WTC11 (cell line): ENCODE results near the gene KCND3. TPM values are rescaled to one million over a fixed set of nuclear protein-coding genes. Genes with fewer than 3 reads are reported as not detected.

Experiments
- ATAC-seq: fragments of 200-7000 bp; cut with Tn5 transposase; 2 replicates; pipeline ENCODE4 v1.10.0; 2021; ENCODE audit warnings: mild to moderate bottlenecking, moderate library complexity
- CTCF ChIA-PET: fragments of 300-600 bp; sonication (Branson Sonifier 250); formaldehyde crosslinking; loops from one replicate; lab custom pipeline; 2021; ENCODE audit warnings: antibody characterized with exemption; lab: Charles Lee
- POLR2A ChIA-PET: fragments of 350-600 bp; sonication (Branson Sonifier 250); formaldehyde crosslinking; loops from one replicate; lab custom pipeline; 2021; ENCODE audit warnings: antibody characterized with exemption; lab: Charles Lee
- DNase-seq: peaks from one replicate; pipeline ENCODE4 v3.0.0; 2021; ENCODE audit warnings: low spot score
- H3K27ac Mint-ChIP-seq: 2 replicates; pipeline ENCODE4 v1.8.0; 2021; ENCODE audit warnings: mixed read lengths
- H3K27me3 Mint-ChIP-seq: 2 replicates; pipeline ENCODE4 v1.8.0; 2021; ENCODE audit warnings: low read depth, mild to moderate bottlenecking, moderate library complexity, mixed read lengths
- H3K36me3 Mint-ChIP-seq: 2 replicates; pipeline ENCODE4 v1.8.0; 2021; ENCODE audit warnings: mixed read lengths
- H3K4me1 Mint-ChIP-seq: 2 replicates; pipeline ENCODE4 v1.8.0; 2022; ENCODE audit warnings: mixed read lengths
- H3K4me3 Mint-ChIP-seq: 2 replicates; pipeline ENCODE4 v1.8.0; 2021; ENCODE audit warnings: mild to moderate bottlenecking, moderate library complexity, mixed read lengths
- H3K9me3 Mint-ChIP-seq: 2 replicates; pipeline ENCODE4 v1.8.0; 2021; ENCODE audit warnings: mixed read lengths
- CREB1 ChIP-seq: sonication (generic); formaldehyde crosslinking; IDR thresholded peaks from 2 replicates; pipeline ENCODE4 v1.8.0; 2023; ENCODE audit warnings: mild to moderate bottlenecking, missing genetic modification reagents
- CREM ChIP-seq: sonication (generic); formaldehyde crosslinking; IDR thresholded peaks from 2 replicates; pipeline ENCODE4 v1.8.1; 2022; ENCODE audit warnings: mild to moderate bottlenecking, missing genetic modification reagents, moderate library complexity
- E2F4 ChIP-seq: sonication (generic); formaldehyde crosslinking; IDR thresholded peaks from 2 replicates; pipeline ENCODE4 v1.8.1; 2022; ENCODE audit warnings: low read depth, mild to moderate bottlenecking, moderate library complexity, missing genetic modification reagents, borderline replicate concordance
- E2F5 ChIP-seq: sonication (generic); formaldehyde crosslinking; IDR thresholded peaks from 2 replicates; pipeline ENCODE4 v1.8.1; 2022; ENCODE audit warnings: mild to moderate bottlenecking, moderate library complexity, missing genetic modification reagents
- EMX1 ChIP-seq: fragments of 250-450 bp; sonication (Bioruptor Pico); IDR thresholded peaks from 2 replicates; pipeline ENCODE4 v1.8.0; 2021; ENCODE audit warnings: mild to moderate bottlenecking
- ESRRA ChIP-seq: sonication (generic); formaldehyde crosslinking; IDR thresholded peaks from 2 replicates; pipeline ENCODE4 v1.8.1; 2022; ENCODE audit warnings: mild to moderate bottlenecking, missing genetic modification reagents, borderline replicate concordance
- ETV6 ChIP-seq: sonication (generic); formaldehyde crosslinking; IDR thresholded peaks from 2 replicates; pipeline ENCODE4 v1.8.1; 2022; ENCODE audit warnings: mild to moderate bottlenecking, missing genetic modification reagents
- FOXP1 ChIP-seq: sonication (generic); formaldehyde crosslinking; IDR thresholded peaks from 2 replicates; pipeline ENCODE4 v1.8.0; 2022; ENCODE audit warnings: missing genetic modification reagents, mild to moderate bottlenecking, moderate library complexity, borderline replicate concordance
- FOXP4 ChIP-seq: sonication (generic); formaldehyde crosslinking; IDR thresholded peaks from 2 replicates; pipeline ENCODE4 v1.8.0; 2022; ENCODE audit warnings: mild to moderate bottlenecking, missing genetic modification reagents
- IRF2 ChIP-seq: sonication (generic); formaldehyde crosslinking; IDR thresholded peaks from 2 replicates; pipeline ENCODE4 v1.8.0; 2022; ENCODE audit warnings: low read depth, missing genetic modification reagents, borderline replicate concordance
- JUN ChIP-seq: sonication (generic); formaldehyde crosslinking; IDR thresholded peaks from 2 replicates; pipeline ENCODE4 v1.8.0; 2023; ENCODE audit warnings: mild to moderate bottlenecking, missing genetic modification reagents
- MYBL2 ChIP-seq: sonication (generic); formaldehyde crosslinking; IDR thresholded peaks from 2 replicates; pipeline ENCODE4 v1.8.1; 2023; ENCODE audit warnings: mild to moderate bottlenecking, moderate library complexity, missing genetic modification reagents
- NFE2L1 ChIP-seq: sonication (generic); formaldehyde crosslinking; IDR thresholded peaks from 2 replicates; pipeline ENCODE4 v1.8.1; 2023; ENCODE audit warnings: missing genetic modification reagents
- RORB ChIP-seq: fragments of 250-450 bp; sonication (Bioruptor Pico); IDR thresholded peaks from 2 replicates; pipeline ENCODE4 v1.9.0; 2021; ENCODE audit warnings: mild to moderate bottlenecking
- SP1 ChIP-seq: sonication (generic); formaldehyde crosslinking; conservative IDR thresholded peaks from 2 replicates; pipeline ENCODE4 v1.8.1; 2022; ENCODE audit warnings: missing genetic modification reagents
- ZNF219 ChIP-seq: sonication (generic); formaldehyde crosslinking; IDR thresholded peaks from 2 replicates; pipeline ENCODE4 v1.8.0; 2023; ENCODE audit warnings: missing genetic modification reagents, mild to moderate bottlenecking, borderline replicate concordance
- ZNF423 ChIP-seq: fragments of 250-450 bp; sonication (Bioruptor Pico); IDR thresholded peaks from 2 replicates; pipeline ENCODE4 v2.1.2; 2022; ENCODE audit warnings: mild to moderate bottlenecking, moderate library complexity
- total RNA-seq: library from RNA; stranded (reverse); gene quantifications from 3 replicates; pipeline ENCODE4 v1.2.3, GENCODE V29; 2021
- TF ChIP-seq, protein P1 (sequence below): sonication (generic); formaldehyde crosslinking; IDR thresholded peaks from 2 replicates; pipeline ENCODE4 v1.8.0; 2022; ENCODE audit warnings: mild to moderate bottlenecking, missing genetic modification reagents
- TF ChIP-seq, protein P2 (sequence below): sonication (generic); formaldehyde crosslinking; IDR thresholded peaks from 2 replicates; pipeline ENCODE4 v1.8.0; 2022; ENCODE audit warnings: mild to moderate bottlenecking, missing genetic modification reagents
- TF ChIP-seq, protein P3 (sequence below): sonication (generic); formaldehyde crosslinking; IDR thresholded peaks from 2 replicates; pipeline ENCODE4 v1.8.1; 2023; ENCODE audit warnings: mild to moderate bottlenecking, missing genetic modification reagents, moderate library complexity
- TF ChIP-seq, protein P4 (sequence below): sonication (generic); formaldehyde crosslinking; IDR thresholded peaks from 2 replicates; pipeline ENCODE4 v1.8.1; 2023; ENCODE audit warnings: mild to moderate bottlenecking, moderate library complexity, missing genetic modification reagents
- TF ChIP-seq, protein P5 (sequence below): sonication (generic); formaldehyde crosslinking; IDR thresholded peaks from 2 replicates; pipeline ENCODE4 v1.8.0; 2023; ENCODE audit warnings: missing genetic modification reagents, mild to moderate bottlenecking, borderline replicate concordance

KCND3 gene
- total RNA-seq, 1 experiment from 2014 or later, result 0.35 TPM

- POLR2A ChIA-PET, result interaction anchor here (0.6 to 2.1 kb wide), 6 partner anchors 17 to 248 kb away, joined by 4 to 7 read pairs (median 6); partner anchors contain the start of gene INKA2
- H3K27ac Mint-ChIP-seq, result peak within 1 kb of the TSS; percentile 99
- DNase-seq (peak; percentile 90), ATAC-seq (peak; percentile 86)
- H3K9me3 Mint-ChIP-seq, result no peaks in the 10 kb centered on the region
- peaks cover 16% of the 10 kb centered on the region for H3K36me3 Mint-ChIP-seq
- CTCF ChIA-PET, result interaction anchor here (0.6 to 2.9 kb wide), 14 partner anchors 11 to 274 kb away, joined by 3 to 16 read pairs (median 4); partner anchors contain the start of gene INKA2
- H3K4me1 Mint-ChIP-seq, result peaks cover 19% of the 10 kb centered on the region
- peak within 1 kb of the TSS; percentile 97 for H3K4me3 Mint-ChIP-seq
- H3K27me3 Mint-ChIP-seq, result peaks cover 7% of the 10 kb centered on the region
- peak; percentile 49; the same call in 1 of the 2 replicates for TF ChIP-seq ETV6 (CRISPR knock-in tag)
- TF ChIP-seq, protein P1, sequence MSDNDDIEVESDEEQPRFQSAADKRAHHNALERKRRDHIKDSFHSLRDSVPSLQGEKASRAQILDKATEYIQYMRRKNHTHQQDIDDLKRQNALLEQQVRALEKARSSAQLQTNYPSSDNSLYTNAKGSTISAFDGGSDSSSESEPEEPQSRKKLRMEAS (CRISPR knock-in tag), result peak; percentile 89
- no peak for TF ChIP-seq IRF2 (CRISPR knock-in tag)
- TF ChIP-seq, protein P2, sequence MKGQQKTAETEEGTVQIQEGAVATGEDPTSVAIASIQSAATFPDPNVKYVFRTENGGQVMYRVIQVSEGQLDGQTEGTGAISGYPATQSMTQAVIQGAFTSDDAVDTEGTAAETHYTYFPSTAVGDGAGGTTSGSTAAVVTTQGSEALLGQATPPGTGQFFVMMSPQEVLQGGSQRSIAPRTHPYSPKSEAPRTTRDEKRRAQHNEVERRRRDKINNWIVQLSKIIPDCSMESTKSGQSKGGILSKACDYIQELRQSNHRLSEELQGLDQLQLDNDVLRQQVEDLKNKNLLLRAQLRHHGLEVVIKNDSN, result peak; percentile 61; the same call in 1 of the 2 replicates
- TF ChIP-seq ZNF423 (CRISPR knock-in tag), result no peak
- 0 out of 2 replicates have a peak, but pooled peaks have one; percentile 22 for TF ChIP-seq CREB1
- TF ChIP-seq E2F4 (CRISPR knock-in tag), result 0 out of 2 replicates have a peak, but pooled peaks have one; percentile 29
- TF ChIP-seq, protein P3, sequence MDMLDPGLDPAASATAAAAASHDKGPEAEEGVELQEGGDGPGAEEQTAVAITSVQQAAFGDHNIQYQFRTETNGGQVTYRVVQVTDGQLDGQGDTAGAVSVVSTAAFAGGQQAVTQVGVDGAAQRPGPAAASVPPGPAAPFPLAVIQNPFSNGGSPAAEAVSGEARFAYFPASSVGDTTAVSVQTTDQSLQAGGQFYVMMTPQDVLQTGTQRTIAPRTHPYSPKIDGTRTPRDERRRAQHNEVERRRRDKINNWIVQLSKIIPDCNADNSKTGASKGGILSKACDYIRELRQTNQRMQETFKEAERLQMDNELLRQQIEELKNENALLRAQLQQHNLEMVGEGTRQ (CRISPR knock-in tag), result peak; percentile 52; the same call in 1 of the 2 replicates
- peak; percentile 84 for TF ChIP-seq SP1 (CRISPR knock-in tag)
- TF ChIP-seq, protein P4, sequence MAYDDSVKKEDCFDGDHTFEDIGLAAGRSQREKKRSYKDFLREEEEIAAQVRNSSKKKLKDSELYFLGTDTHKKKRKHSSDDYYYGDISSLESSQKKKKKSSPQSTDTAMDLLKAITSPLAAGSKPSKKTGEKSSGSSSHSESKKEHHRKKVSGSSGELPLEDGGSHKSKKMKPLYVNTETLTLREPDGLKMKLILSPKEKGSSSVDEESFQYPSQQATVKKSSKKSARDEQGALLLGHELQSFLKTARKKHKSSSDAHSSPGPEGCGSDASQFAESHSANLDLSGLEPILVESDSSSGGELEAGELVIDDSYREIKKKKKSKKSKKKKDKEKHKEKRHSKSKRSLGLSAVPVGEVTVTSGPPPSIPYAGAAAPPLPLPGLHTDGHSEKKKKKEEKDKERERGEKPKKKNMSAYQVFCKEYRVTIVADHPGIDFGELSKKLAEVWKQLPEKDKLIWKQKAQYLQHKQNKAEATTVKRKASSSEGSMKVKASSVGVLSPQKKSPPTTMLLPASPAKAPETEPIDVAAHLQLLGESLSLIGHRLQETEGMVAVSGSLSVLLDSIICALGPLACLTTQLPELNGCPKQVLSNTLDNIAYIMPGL (CRISPR knock-in tag), result peak; percentile 82
- TF ChIP-seq ZNF219 (CRISPR knock-in tag), result no peak
- peak; percentile 41; the same call in 1 of the 2 replicates for TF ChIP-seq CREM (CRISPR knock-in tag)
- TF ChIP-seq ESRRA (CRISPR knock-in tag), result peak; percentile 59; the same call in 1 of the 2 replicates
- TF ChIP-seq E2F5, result peak; percentile 83; the same call in 1 of the 2 replicates
- peak; percentile 33; the same call in 1 of the 2 replicates for TF ChIP-seq JUN (CRISPR knock-in tag)
- 0 out of 2 replicates have a peak, but pooled peaks have one; percentile 29 for TF ChIP-seq FOXP1 (CRISPR knock-in tag)
- TF ChIP-seq RORB, result no peak
- TF ChIP-seq FOXP4 (CRISPR knock-in tag), result peak; percentile 51; the same call in 1 of the 2 replicates
- TF ChIP-seq MYBL2 (CRISPR knock-in tag), result peak; percentile 20; the same call in 1 of the 2 replicates
- TF ChIP-seq NFE2L1 (CRISPR knock-in tag), result peak; percentile 65; the same call in 1 of the 2 replicates
- TF ChIP-seq, protein P5, sequence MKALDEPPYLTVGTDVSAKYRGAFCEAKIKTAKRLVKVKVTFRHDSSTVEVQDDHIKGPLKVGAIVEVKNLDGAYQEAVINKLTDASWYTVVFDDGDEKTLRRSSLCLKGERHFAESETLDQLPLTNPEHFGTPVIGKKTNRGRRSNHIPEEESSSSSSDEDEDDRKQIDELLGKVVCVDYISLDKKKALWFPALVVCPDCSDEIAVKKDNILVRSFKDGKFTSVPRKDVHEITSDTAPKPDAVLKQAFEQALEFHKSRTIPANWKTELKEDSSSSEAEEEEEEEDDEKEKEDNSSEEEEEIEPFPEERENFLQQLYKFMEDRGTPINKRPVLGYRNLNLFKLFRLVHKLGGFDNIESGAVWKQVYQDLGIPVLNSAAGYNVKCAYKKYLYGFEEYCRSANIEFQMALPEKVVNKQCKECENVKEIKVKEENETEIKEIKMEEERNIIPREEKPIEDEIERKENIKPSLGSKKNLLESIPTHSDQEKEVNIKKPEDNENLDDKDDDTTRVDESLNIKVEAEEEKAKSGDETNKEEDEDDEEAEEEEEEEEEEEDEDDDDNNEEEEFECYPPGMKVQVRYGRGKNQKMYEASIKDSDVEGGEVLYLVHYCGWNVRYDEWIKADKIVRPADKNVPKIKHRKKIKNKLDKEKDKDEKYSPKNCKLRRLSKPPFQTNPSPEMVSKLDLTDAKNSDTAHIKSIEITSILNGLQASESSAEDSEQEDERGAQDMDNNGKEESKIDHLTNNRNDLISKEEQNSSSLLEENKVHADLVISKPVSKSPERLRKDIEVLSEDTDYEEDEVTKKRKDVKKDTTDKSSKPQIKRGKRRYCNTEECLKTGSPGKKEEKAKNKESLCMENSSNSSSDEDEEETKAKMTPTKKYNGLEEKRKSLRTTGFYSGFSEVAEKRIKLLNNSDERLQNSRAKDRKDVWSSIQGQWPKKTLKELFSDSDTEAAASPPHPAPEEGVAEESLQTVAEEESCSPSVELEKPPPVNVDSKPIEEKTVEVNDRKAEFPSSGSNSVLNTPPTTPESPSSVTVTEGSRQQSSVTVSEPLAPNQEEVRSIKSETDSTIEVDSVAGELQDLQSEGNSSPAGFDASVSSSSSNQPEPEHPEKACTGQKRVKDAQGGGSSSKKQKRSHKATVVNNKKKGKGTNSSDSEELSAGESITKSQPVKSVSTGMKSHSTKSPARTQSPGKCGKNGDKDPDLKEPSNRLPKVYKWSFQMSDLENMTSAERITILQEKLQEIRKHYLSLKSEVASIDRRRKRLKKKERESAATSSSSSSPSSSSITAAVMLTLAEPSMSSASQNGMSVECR (CRISPR knock-in tag), result peak; percentile 65; the same call in 1 of the 2 replicates
- no peak for TF ChIP-seq EMX1 (CRISPR knock-in tag)
Measured at GRCh38 chr1:111755331-111756123, 233.9 kb downstream of the KCND3 start, which contains the start of gene DDX20. TSS of gene DDX20 (plus strand) at chr1:111755901. CDS start at chr1:111755925, 24 bp downstream.
